A673 (cell line): Measurements from ENCODE around the gene TRMT61A. TPM values are rescaled to one million over a fixed set of nuclear protein-coding genes. Genes with fewer than 3 reads are reported as not detected.

ENCODE experiments used
- BruUV-seq: library from RNA; stranded (reverse); fragments of 400-500 nt; replicated peaks from 2 replicates; lab custom pipeline; 2021; lab: Mats Ljungman, UMichigan
- CTCF ChIA-PET: fragments of 300-600 bp; sonication (Branson Sonifier 250); formaldehyde crosslinking; loops from one replicate; lab custom pipeline; 2022; ENCODE audit warnings: antibody characterized with exemption; lab: Charles Lee
- POLR2A ChIA-PET: fragments of 300-600 bp; sonication (Branson Sonifier 250); formaldehyde crosslinking; loops from one replicate; lab custom pipeline; 2022; ENCODE audit warnings: antibody characterized with exemption; ENCODE audit not compliant: low non-redundant PET; lab: Charles Lee
- DNase-seq: peaks from one replicate; pipeline ENCODE4 v3.0.0-alpha.2; 2015; ENCODE audit warnings: low spot score
- H3K27ac ChIP-seq: fragments of 200-600 bp; sonication (generic); 2 replicates; pipeline ENCODE4 v1.5.1; 2016; ENCODE audit warnings: mixed run types, low read depth, mild to moderate bottlenecking, mixed read lengths, antibody characterized with exemption, low read length; ENCODE audit not compliant: poor library complexity, severe bottlenecking
- H3K27me3 ChIP-seq: fragments of 200-600 bp; sonication (generic); replicated peaks from 2 replicates; pipeline ENCODE4 v1.6.1; 2017; ENCODE audit warnings: mixed run types, low read depth, mild to moderate bottlenecking, mixed read lengths, antibody characterized with exemption, low read length; ENCODE audit not compliant: insufficient read depth, poor library complexity
- H3K36me3 ChIP-seq: fragments of 200-600 bp; sonication (generic); 2 replicates; pipeline ENCODE4 v1.6.1; 2016; ENCODE audit warnings: mixed run types, mild to moderate bottlenecking, mixed read lengths, antibody characterized with exemption, low read length; ENCODE audit not compliant: insufficient read depth, poor library complexity, severe bottlenecking
- H3K4me1 ChIP-seq: fragments of 200-600 bp; sonication (generic); 2 replicates; pipeline ENCODE4 v1.6.1; 2017; ENCODE audit warnings: mixed run types, mild to moderate bottlenecking, mixed read lengths, antibody characterized with exemption, low read length; ENCODE audit not compliant: insufficient read depth, poor library complexity, severe bottlenecking
- H3K4me3 ChIP-seq: fragments of 200-600 bp; sonication (generic); 2 replicates; pipeline ENCODE4 v1.5.1; 2016; ENCODE audit warnings: low read depth, mixed run types, mild to moderate bottlenecking, mixed read lengths, low read length; ENCODE audit not compliant: poor library complexity, severe bottlenecking
- H3K9me3 ChIP-seq: fragments of 200-600 bp; sonication (generic); 2 replicates; pipeline ENCODE4 v1.6.1; 2016; ENCODE audit warnings: mixed run types, low read depth, mild to moderate bottlenecking, mixed read lengths, antibody characterized with exemption, low read length; ENCODE audit not compliant: poor library complexity, severe bottlenecking
- CTCF ChIP-seq: fragments of 300-800, 200-600 bp; sonication (generic); conservative IDR thresholded peaks from 2 replicates; pipeline ENCODE4 v1.5.1; 2017; ENCODE audit warnings: low read depth, mild to moderate bottlenecking, antibody characterized with exemption, low read length, moderate library complexity, mixed read lengths
- EZH2 ChIP-seq: fragments of 200-600 bp; sonication (generic); IDR thresholded peaks from 2 replicates; pipeline ENCODE4 v1.6.1; 2017; ENCODE audit warnings: borderline replicate concordance, low read depth, mild to moderate bottlenecking, mixed read lengths, antibody characterized with exemption, low read length; ENCODE audit not compliant: poor library complexity, severe bottlenecking
- intact Hi-C: fragments of 100-400 bp; cut with micrococcal nuclease; formaldehyde crosslinking; loops from one replicate; pipeline ENCODE4 v1.10.0; 2022; ENCODE audit not compliant: unreplicated experiment
- total RNA-seq: library from RNA; stranded (reverse); gene quantifications from 2 replicates; pipeline ENCODE4 v1.2.3, GENCODE V29; 2021

The TRMT61A gene
- total RNA-seq, 1 experiment from 2014 or later = 23.6 TPM

- intact Hi-C loops = no loop called here
- Histone ChIP-seq H3K4me3 (no peak overlapping the region), H3K36me3 (no peaks in the 10 kb centered on the region), H3K27ac (peak overlapping the region; percentile 51), H3K4me1 (peaks cover 12% of the 10 kb centered on the region), H3K27me3 (no peaks in the 10 kb centered on the region), H3K9me3 (no peaks in the 10 kb centered on the region)
- DNase-seq = peak; percentile 54
- no peak for TF ChIP-seq EZH2
- no peak for TF ChIP-seq CTCF
- no TSS peak for BruUV-seq
- CTCF ChIA-PET = no interaction called here
- POLR2A ChIA-PET = no interaction called here
Measured at GRCh38 chr14:103512701-103513611, 16.0 kb upstream of the TRMT61A start.

- TF ChIP-seq CTCF = no peak
- TF ChIP-seq EZH2 = no peak
- H3K27ac ChIP-seq = no peak overlapping the region
- no peak for DNase-seq
- ChIA-PET POLR2A (no interaction called here), CTCF (interaction anchor here (0.6 kb wide), 1 partner anchor 436 kb away, joined by 8 read pairs; no protein-coding TSS in a partner anchor)
- no peaks in the 10 kb centered on the region for H3K27me3 ChIP-seq
- H3K4me3 ChIP-seq = no peak overlapping the region
- no TSS peak for BruUV-seq
- H3K4me1 ChIP-seq = peaks cover 16% of the 10 kb centered on the region
- intact Hi-C loops = no loop called here
- no peaks in the 10 kb centered on the region for H3K9me3 ChIP-seq
- H3K36me3 ChIP-seq = peaks cover 8% of the 10 kb centered on the region
Measured at GRCh38 chr14:103514596-103515421, 14.2 kb upstream of the TRMT61A start.

GRCh38 chr14:103516426-103517173 lies 12.4 kb upstream of the TRMT61A start:
- no peak overlapping the region for H3K4me3 ChIP-seq
- no peak for DNase-seq
- intact Hi-C loops = no loop called here
- POLR2A ChIA-PET = no interaction called here
- no peaks in the 10 kb centered on the region for H3K9me3 ChIP-seq
- BruUV-seq = no TSS peak
- H3K4me1 ChIP-seq = peaks cover 25% of the 10 kb centered on the region
- no peaks in the 10 kb centered on the region for H3K27me3 ChIP-seq
- no peak for TF ChIP-seq CTCF
- no peak for TF ChIP-seq EZH2
- peak overlapping the region; percentile 54 for H3K27ac ChIP-seq
- CTCF ChIA-PET = no interaction called here
- peaks cover 15% of the 10 kb centered on the region for H3K36me3 ChIP-seq
